ENCODE results near the gene KCTD17. TPM values are rescaled to one million over a fixed set of nuclear protein-coding genes. Genes with fewer than 3 reads are reported as not detected.

The KCTD17 gene
- total RNA-seq, 1 experiment from 2014 or later = 32.7 TPM

- no peak overlapping the region for H3K27ac ChIP-seq (ENCODE audit: low read length)
- H3K4me1 ChIP-seq (ENCODE audit: control insufficient read depth, insufficient read depth, low read length) = peaks cover 4% of the 10 kb centered on the region
- peaks cover 2% of the 10 kb centered on the region; the same call in 1 of the 2 replicates for H3K27me3 ChIP-seq (ENCODE audit: control insufficient read depth, insufficient read depth, low read length)
- intact Hi-C loops (cut with micrococcal nuclease; ENCODE audit: unreplicated experiment) (no loop called here), in situ Hi-C loops (cut with HindIII; ENCODE audit: low pct_unique_long_range_greater_than_20kb, low sequenced_read_pairs) (no loop called here)
- ChIA-PET POLR2A (no interaction called here), CTCF (no interaction called here)
- DNase-seq (ENCODE audit: low read depth, low spot score) = no peak
- no peaks in the 10 kb centered on the region for H3K36me3 ChIP-seq (ENCODE audit: control insufficient read depth, insufficient read depth, low read length)
- no peaks in the 10 kb centered on the region for H3K9me3 ChIP-seq (ENCODE audit: control insufficient read depth, insufficient read depth, low read depth, low read length)
- BruUV-seq (replicated peaks) = no TSS peak
- TF ChIP-seq CTCF (IDR thresholded peaks at IDR 0.05) (no peak), REST (IDR thresholded peaks at IDR 0.05; ENCODE audit: insufficient read depth in 1 of 2, low read depth in 2 of 2, low read length in 1 of 2) (no peak), POLR2AphosphoS5 (IDR thresholded peaks at IDR 0.05; ENCODE audit: low read depth, low read length) (no peak), TCF7L2 (IDR thresholded peaks at IDR 0.05; ENCODE audit: low read depth, low read length) (no peak), SIN3A (IDR thresholded peaks at IDR 0.05; ENCODE audit: borderline replicate concordance, insufficient read depth, low read depth, low read length) (no peak)
- no peak for ATAC-seq
- no peak overlapping the region for H3K4me3 ChIP-seq (ENCODE audit: low read depth in 2 of 2, low read length in 2 of 2)
These were observed 40.6 kb upstream of the KCTD17 start for GRCh38 chr22:37010976-37011375.

GRCh38 chr22:37011472-37011871, 40.1 kb upstream of the KCTD17 start:
- no peak for DNase-seq (ENCODE audit: low read depth, low spot score)
- no peaks in the 10 kb centered on the region for H3K36me3 ChIP-seq (ENCODE audit: control insufficient read depth, insufficient read depth, low read length)
- BruUV-seq (replicated peaks) = no TSS peak
- intact Hi-C loops (cut with micrococcal nuclease; ENCODE audit: unreplicated experiment) (no loop called here), in situ Hi-C loops (cut with HindIII; ENCODE audit: low pct_unique_long_range_greater_than_20kb, low sequenced_read_pairs) (no loop called here)
- H3K27ac ChIP-seq (ENCODE audit: low read length) = no peak overlapping the region
- H3K9me3 ChIP-seq (ENCODE audit: control insufficient read depth, insufficient read depth, low read depth, low read length) = no peaks in the 10 kb centered on the region
- H3K27me3 ChIP-seq (ENCODE audit: control insufficient read depth, insufficient read depth, low read length) = no peaks in the 10 kb centered on the region
- ChIA-PET POLR2A (no interaction called here), CTCF (no interaction called here)
- H3K4me3 ChIP-seq (ENCODE audit: low read depth in 2 of 2, low read length in 2 of 2) = no peak overlapping the region
- TF ChIP-seq REST (IDR thresholded peaks at IDR 0.05; ENCODE audit: insufficient read depth in 1 of 2, low read depth in 2 of 2, low read length in 1 of 2) (no peak), POLR2AphosphoS5 (IDR thresholded peaks at IDR 0.05; ENCODE audit: low read depth, low read length) (no peak), SIN3A (IDR thresholded peaks at IDR 0.05; ENCODE audit: borderline replicate concordance, insufficient read depth, low read depth, low read length) (no peak), CTCF (IDR thresholded peaks at IDR 0.05) (no peak), TCF7L2 (IDR thresholded peaks at IDR 0.05; ENCODE audit: low read depth, low read length) (no peak)
- ATAC-seq = no peak
- H3K4me1 ChIP-seq (ENCODE audit: control insufficient read depth, insufficient read depth, low read length) = peaks cover 4% of the 10 kb centered on the region

Measured in Panc1 (cell line).